ENCODE results near the gene HPS4.
"Not testable (repeated sequence)": the region's sequence is repeated elsewhere in the genome, so short reads cannot be mapped to it uniquely, and the experiment has no call there.

The HPS4 gene

GRCh38 chr22:26416670-26417276 lies 66.8 kb downstream of the HPS4 start:
- DNase-seq (ENCODE audit: low read depth in 1 of 2, low spot score in 1 of 2): no peak

- DNase-seq (ENCODE audit: low read depth in 1 of 2, low spot score in 1 of 2): no peak
Measured at GRCh38 chr22:26416256-26416655, 67.3 kb downstream of the HPS4 start.

- DNase-seq (ENCODE audit: low read depth in 1 of 2, low spot score in 1 of 2): no peak
Measured at GRCh38 chr22:26414347-26414746, 69.2 kb downstream of the HPS4 start.

- no peak for DNase-seq (ENCODE audit: low read depth in 1 of 2, low spot score in 1 of 2)
Measured at GRCh38 chr22:26410386-26410785, 73.2 kb downstream of the HPS4 start.

- DNase-seq (ENCODE audit: low read depth in 1 of 2, low spot score in 1 of 2): no peak
Measured at GRCh38 chr22:26409719-26410335, 73.8 kb downstream of the HPS4 start.

- DNase-seq (ENCODE audit: low read depth in 1 of 2, low spot score in 1 of 2): not testable (repeated sequence)
Measured at GRCh38 chr22:26408562-26409220, 74.9 kb downstream of the HPS4 start.

- no peak for DNase-seq (ENCODE audit: low read depth in 1 of 2, low spot score in 1 of 2)
Measured at GRCh38 chr22:26406118-26406517, 77.5 kb downstream of the HPS4 start.

- DNase-seq (ENCODE audit: low read depth in 1 of 2, low spot score in 1 of 2): no peak
Measured at GRCh38 chr22:26404851-26405421, 78.6 kb downstream of the HPS4 start.

- DNase-seq (ENCODE audit: low read depth in 1 of 2, low spot score in 1 of 2): no peak
Measured at GRCh38 chr22:26401726-26402125, 81.9 kb downstream of the HPS4 start.
